ENCODE results near the gene MESP2.

- TF ChIP-seq CTCF (IDR thresholded peaks at IDR 0.05; ENCODE audit: low read length) (no peak), EZH2 (optimal IDR thresholded peaks at IDR 0.05; ENCODE audit: low read depth, low read length) (no peak)
Measured at GRCh38 chr15:89808160-89808870, 32.2 kb downstream of the MESP2 start.
